ENCODE results near the gene C1S.
"Not testable (repeated sequence)": the region's sequence is repeated elsewhere in the genome, so short reads cannot be mapped to it uniquely, and the experiment has no call there.

DNA sequence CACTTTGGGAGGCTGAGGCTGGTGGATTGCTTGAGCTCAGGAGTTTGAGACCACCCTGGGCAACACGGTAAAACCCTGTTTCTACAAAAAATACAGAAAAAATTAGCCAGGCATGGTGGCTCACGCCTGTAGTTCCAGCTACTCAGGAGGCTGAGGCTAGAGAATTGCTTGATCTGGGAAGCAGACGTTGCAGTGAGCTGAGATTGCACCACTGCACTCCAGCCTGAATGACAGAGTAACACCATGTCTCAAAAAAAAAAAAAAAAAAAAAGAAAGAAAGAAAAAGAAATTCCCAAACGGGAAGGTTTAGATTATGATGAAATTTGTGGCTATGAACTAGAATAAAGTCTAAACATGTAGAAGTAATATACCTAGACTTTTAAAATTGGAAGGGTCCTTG lies 49.1 kb upstream of the C1S start:
- TF ChIP-seq, protein P1, sequence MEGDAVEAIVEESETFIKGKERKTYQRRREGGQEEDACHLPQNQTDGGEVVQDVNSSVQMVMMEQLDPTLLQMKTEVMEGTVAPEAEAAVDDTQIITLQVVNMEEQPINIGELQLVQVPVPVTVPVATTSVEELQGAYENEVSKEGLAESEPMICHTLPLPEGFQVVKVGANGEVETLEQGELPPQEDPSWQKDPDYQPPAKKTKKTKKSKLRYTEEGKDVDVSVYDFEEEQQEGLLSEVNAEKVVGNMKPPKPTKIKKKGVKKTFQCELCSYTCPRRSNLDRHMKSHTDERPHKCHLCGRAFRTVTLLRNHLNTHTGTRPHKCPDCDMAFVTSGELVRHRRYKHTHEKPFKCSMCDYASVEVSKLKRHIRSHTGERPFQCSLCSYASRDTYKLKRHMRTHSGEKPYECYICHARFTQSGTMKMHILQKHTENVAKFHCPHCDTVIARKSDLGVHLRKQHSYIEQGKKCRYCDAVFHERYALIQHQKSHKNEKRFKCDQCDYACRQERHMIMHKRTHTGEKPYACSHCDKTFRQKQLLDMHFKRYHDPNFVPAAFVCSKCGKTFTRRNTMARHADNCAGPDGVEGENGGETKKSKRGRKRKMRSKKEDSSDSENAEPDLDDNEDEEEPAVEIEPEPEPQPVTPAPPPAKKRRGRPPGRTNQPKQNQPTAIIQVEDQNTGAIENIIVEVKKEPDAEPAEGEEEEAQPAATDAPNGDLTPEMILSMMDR (conservative IDR thresholded peaks at IDR 0.05; ENCODE audit: low read depth, low read length), result not testable (repeated sequence)
- not testable (repeated sequence) for TF ChIP-seq RAD21 (IDR thresholded peaks at IDR 0.05; ENCODE audit: low read length); MXI1 (IDR thresholded peaks at IDR 0.05; ENCODE audit: borderline replicate concordance, low read depth, low read length); FOS (IDR thresholded peaks at IDR 0.05; ENCODE audit: low read depth, low read length); CHD1 (IDR thresholded peaks at IDR 0.05; ENCODE audit: low read depth, low read length); POLR2A (IDR thresholded peaks at IDR 0.05; ENCODE audit: low read depth, low read length); RCOR1 (IDR thresholded peaks at IDR 0.05; ENCODE audit: insufficient replicate concordance, low read length)

Data from IMR-90 (cell line).